Liver (tissue), 9 donors: ENCODE results near the gene FAM209B. TPM values are rescaled to one million over a fixed set of nuclear protein-coding genes. Genes with fewer than 3 reads are reported as not detected.
"Not testable (repeated sequence)": the region's sequence is repeated elsewhere in the genome, so short reads cannot be mapped to it uniquely, and the experiment has no call there.

Experiments used
- DNase-seq: peaks from one replicate; pipeline ENCODE4 v3.0.0-alpha.2; 2017; ENCODE audit warnings: low spot score
- H3K27ac ChIP-seq, 2 donors: one replicate each; pipeline ENCODE4 v1.7.0; 2013; ENCODE audit warnings: inconsistent platforms in 2 of 2, low read length in 2 of 2, control low read depth in 1 of 2, low read depth in 1 of 2, mild to moderate bottlenecking in 1 of 2
- H3K27me3 ChIP-seq, 4 donors: one replicate each; pipeline versions ENCODE4 v1.6.1 to v1.7.0; 2013; ENCODE audit warnings: low read length in 3 of 4, inconsistent platforms in 1 of 4, mild to moderate bottlenecking in 1 of 4, moderate library complexity in 1 of 4; ENCODE audit not compliant: control insufficient read depth in 4 of 4, insufficient read depth in 4 of 4
- H3K36me3 ChIP-seq, 4 donors: one replicate each; pipeline versions ENCODE4 v1.6.1 to v1.7.0; 2013; ENCODE audit warnings: low read length in 3 of 4, mild to moderate bottlenecking in 3 of 4, low read depth in 1 of 4, moderate library complexity in 1 of 4; ENCODE audit not compliant: control insufficient read depth in 4 of 4, insufficient read depth in 3 of 4
- H3K4me1 ChIP-seq, 4 donors: one replicate each; pipeline versions ENCODE4 v1.6.1 to v1.7.0; 2013; ENCODE audit warnings: low read length in 3 of 4, mild to moderate bottlenecking in 3 of 4, moderate library complexity in 1 of 4; ENCODE audit not compliant: control insufficient read depth in 4 of 4, insufficient read depth in 4 of 4
- H3K4me3 ChIP-seq, 3 donors: one replicate each; pipeline versions ENCODE4 v1.6.1 to v1.7.0; 2013; ENCODE audit warnings: low read length in 3 of 3, control low read depth in 1 of 3, low read depth in 1 of 3, mild to moderate bottlenecking in 1 of 3
- H3K9ac ChIP-seq, 2 donors: one replicate each; pipeline ENCODE4 v1.7.0; 2013; ENCODE audit warnings: low read length in 2 of 2, mild to moderate bottlenecking in 2 of 2, moderate library complexity in 2 of 2, control low read depth in 1 of 2, low read depth in 1 of 2
- H3K9me3 ChIP-seq, 4 donors: one replicate each; pipeline versions ENCODE4 v1.6.1 to v1.7.0; 2013; ENCODE audit warnings: low read length in 3 of 4; ENCODE audit not compliant: control insufficient read depth in 4 of 4
- CTCF ChIP-seq: fragments of 150-350 bp; IDR thresholded peaks from 2 replicates; pipeline ENCODE4 v1.5.1; 2017; ENCODE audit warnings: improper control_type of control experiment, low read depth, low read length; ENCODE audit not compliant: missing input control
- EGR1 ChIP-seq, 2 donors: IDR thresholded peaks; 2 replicates each; pipeline ENCODE4 v1.6.1; 2016 to 2018; ENCODE audit warnings: antibody characterized with exemption in 2 of 2, low read depth in 2 of 2
- FOXA1 ChIP-seq: IDR thresholded peaks from 2 replicates; pipeline ENCODE4 v1.6.1; 2016; ENCODE audit warnings: antibody characterized with exemption
- FOXA2 ChIP-seq: IDR thresholded peaks from 2 replicates; pipeline ENCODE4 v1.6.1; 2016; ENCODE audit warnings: antibody characterized with exemption
- GABPA ChIP-seq, 2 donors: IDR thresholded peaks in 1 of 2; conservative IDR thresholded peaks in 1 of 2; 2 replicates each; pipeline ENCODE4 v1.6.1; 2016; ENCODE audit warnings: antibody characterized with exemption in 2 of 2, mild to moderate bottlenecking in 1 of 2, moderate library complexity in 1 of 2
- HNF4A ChIP-seq, 2 donors: conservative IDR thresholded peaks; 2 replicates each; pipeline ENCODE4 v1.6.1; 2016; ENCODE audit warnings: antibody characterized with exemption in 2 of 2, mild to moderate bottlenecking in 2 of 2
- HNF4G ChIP-seq: IDR thresholded peaks from 2 replicates; pipeline ENCODE4 v1.6.1; 2016; ENCODE audit warnings: antibody characterized with exemption
- JUND ChIP-seq, 2 donors: IDR thresholded peaks; 2 replicates each; pipeline ENCODE4 v1.6.1; 2016; ENCODE audit warnings: antibody characterized with exemption in 2 of 2
- MAX ChIP-seq: IDR thresholded peaks from 2 replicates; pipeline ENCODE4 v1.6.1; 2016; ENCODE audit warnings: antibody characterized with exemption
- NR2F2 ChIP-seq: IDR thresholded peaks from 2 replicates; pipeline ENCODE4 v1.6.1; 2016; ENCODE audit warnings: antibody characterized with exemption
- RAD21 ChIP-seq, 2 donors: IDR thresholded peaks; 2 replicates each; pipeline ENCODE4 v1.6.1; 2016; ENCODE audit warnings: antibody characterized with exemption in 2 of 2, mild to moderate bottlenecking in 2 of 2
- RXRA ChIP-seq, 2 donors: IDR thresholded peaks; 2 replicates each; pipeline ENCODE4 v1.6.1; 2017 to 2018; ENCODE audit warnings: antibody characterized with exemption in 2 of 2, mild to moderate bottlenecking in 1 of 2
- SP1 ChIP-seq: IDR thresholded peaks from 2 replicates; pipeline ENCODE4 v1.6.1; 2018; ENCODE audit warnings: antibody characterized with exemption, mild to moderate bottlenecking
- TAF1 ChIP-seq: conservative IDR thresholded peaks from 2 replicates; pipeline ENCODE4 v1.6.1; 2016; ENCODE audit warnings: antibody characterized with exemption, mild to moderate bottlenecking
- YY1 ChIP-seq: IDR thresholded peaks from 2 replicates; pipeline ENCODE4 v1.6.1; 2016; ENCODE audit warnings: antibody characterized with exemption, mild to moderate bottlenecking
- ZBTB33 ChIP-seq: IDR thresholded peaks from 2 replicates; pipeline ENCODE4 v1.6.1; 2016; ENCODE audit warnings: antibody characterized with exemption
- WGBS: extraction: QIAGEN DNeasy Blood & Tissue Kit; methylation state at CpG from one replicate; pipeline ENCODE4 v1.1.7; 2013; 5-methylcytosine and 5-hydroxymethylcytosine counted together
- polyA plus RNA-seq, 2 donors: library from polyadenylated mRNA; stranded (reverse) in 1 of 2; unstranded in 1 of 2; fragments of 200-250 nt in 1 of 2; fragments of >200 nt in 1 of 2; fragmentation: Nextera tagmentation in 1 of 2; extraction: Ambion mirVana in 1 of 2; gene quantifications; one replicate each; pipeline versions ENCODE4 v1.2.1 to v1.2.3, GENCODE V29; 2013 to 2015
- total RNA-seq, 2 donors: library from RNA; depleted of rRNA; stranded (reverse); fragments of >200 nt; gene quantifications; one replicate each; pipeline ENCODE4 v1.2.3, GENCODE V29; 2014
- TF ChIP-seq, protein P1 (sequence below): IDR thresholded peaks from 2 replicates; pipeline ENCODE4 v1.6.1; 2016; ENCODE audit warnings: antibody characterized with exemption, mild to moderate bottlenecking
- TF ChIP-seq, protein P2 (sequence below): IDR thresholded peaks from 2 replicates; pipeline ENCODE4 v1.6.1; 2016; ENCODE audit warnings: antibody characterized with exemption
- donor health status: healthy.
- donor health status: healthy.
- donor health status: healthy.
- donor health status: healthy.
- donor health status: healthy.

FAM209B gene, protein sequence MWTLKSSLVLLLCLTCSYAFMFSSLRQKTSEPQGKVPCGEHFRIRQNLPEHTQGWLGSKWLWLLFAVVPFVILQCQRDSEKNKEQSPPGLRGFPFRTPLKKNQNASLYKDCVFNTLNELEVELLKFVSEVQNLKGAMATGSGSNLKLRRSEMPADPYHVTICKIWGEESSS
- total RNA-seq (not detected), polyA plus RNA-seq (under 1 TPM in 1 of 2 donors, not detected in 1; 0.38 TPM)

DNA sequence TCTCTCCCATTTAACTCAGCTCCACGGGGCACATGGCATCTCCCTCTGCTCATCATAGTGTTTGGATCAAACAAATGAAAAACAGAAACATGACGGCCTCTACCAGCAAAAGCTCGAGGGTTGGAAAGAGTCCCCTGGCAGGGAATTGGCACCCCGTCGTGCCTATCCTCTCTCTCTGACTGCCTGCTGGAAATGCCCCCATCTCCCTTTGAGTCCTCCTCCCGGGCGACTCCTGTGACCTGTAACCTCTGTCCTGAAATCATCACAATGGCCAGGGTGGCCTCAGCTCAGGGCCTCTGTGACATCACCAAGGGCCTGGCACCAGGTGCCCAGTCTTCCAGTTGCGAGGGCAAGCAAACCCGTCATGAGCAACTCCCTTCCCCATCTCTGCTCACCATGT, at the start of gene FAM209B:
TSS of gene FAM209B (plus strand) at position 301 of the 400 bp plus-strand sequence. CDS start at position 397, 96 bp downstream.
- WGBS: 92% methylated on average over 9 of the region's 9 CpGs
- not testable (repeated sequence) for DNase-seq, H3K9me3 ChIP-seq, H3K27ac ChIP-seq, H3K9ac ChIP-seq, H3K4me1 ChIP-seq, H3K4me3 ChIP-seq, H3K36me3 ChIP-seq, H3K27me3 ChIP-seq

DNA sequence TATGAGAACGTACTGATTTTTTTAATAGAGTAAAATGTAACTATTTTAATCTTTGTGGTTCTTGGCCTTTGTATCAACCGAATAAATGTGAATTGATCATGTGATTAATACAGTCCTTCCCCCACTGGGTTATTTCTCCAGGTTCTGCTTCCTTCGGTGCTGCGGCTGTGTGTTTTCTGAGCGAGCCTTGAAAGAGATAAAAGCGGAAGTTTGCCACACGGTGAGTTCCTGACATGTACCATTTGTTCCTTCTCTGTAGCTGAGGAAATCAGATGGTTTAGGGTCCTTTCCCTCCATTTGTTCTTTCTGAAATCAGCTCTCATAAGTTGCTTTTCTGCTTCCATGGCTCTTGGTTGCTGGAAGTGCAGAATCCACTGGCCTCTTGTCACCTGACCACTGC, 49.1 kb upstream of the FAM209B start:
- H3K9ac ChIP-seq: no peak overlapping the region
- TF ChIP-seq SP1 (no peak), HNF4G (no peak), RXRA (IDR thresholded peaks at IDR 0.05) (no peak), JUND (IDR thresholded peaks at IDR 0.05) (no peak), HNF4A (conservative IDR thresholded peaks at IDR 0.05) (no peak), YY1 (no peak), EGR1 (IDR thresholded peaks at IDR 0.05; ENCODE audit: low read depth in 2 of 2) (no peak)
- H3K4me1 ChIP-seq: no peaks in the 10 kb centered on the region
- peak overlapping the region in 1 of 2 donors; percentile 30 for H3K27ac ChIP-seq
- DNase-seq: no peak
- no peak overlapping the region for H3K4me3 ChIP-seq
- no peaks in the 10 kb centered on the region for H3K9me3 ChIP-seq
- 81% methylated on average over 7 of the region's 7 CpGs for WGBS
- H3K27me3 ChIP-seq: no peaks in the 10 kb centered on the region
- peaks cover 18 to 62% (median 44%) of the 10 kb centered on the region in 4 donors for H3K36me3 ChIP-seq

DNA sequence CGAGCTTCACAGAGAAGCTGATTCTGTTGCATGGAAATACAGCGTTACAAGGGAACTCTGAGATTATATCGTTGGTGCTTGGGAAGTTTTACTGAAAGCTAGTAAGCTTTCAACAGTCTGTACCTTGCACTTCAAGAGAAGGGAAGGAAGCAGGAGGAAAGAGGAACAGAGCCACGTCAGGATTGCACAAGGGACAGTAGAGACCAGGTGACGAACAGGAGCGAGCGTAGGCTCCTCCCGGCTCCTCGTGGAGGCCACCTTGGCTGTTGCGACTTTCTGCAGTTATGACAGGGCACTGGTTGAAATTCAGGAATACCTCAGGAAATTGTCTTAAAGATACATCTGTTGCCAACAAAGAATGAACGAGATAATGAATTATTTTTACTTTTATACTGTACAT, 45.8 kb upstream of the FAM209B start:
- TF ChIP-seq HNF4A (conservative IDR thresholded peaks at IDR 0.05) (no peak), NR2F2 (no peak), TAF1 (no peak), MAX (no peak), HNF4G (no peak), ZBTB33 (no peak), SP1 (no peak), FOXA1 (no peak), RAD21 (IDR thresholded peaks at IDR 0.05) (no peak), FOXA2 (no peak), YY1 (no peak), CTCF (no peak), GABPA (IDR thresholded peaks at IDR 0.05 in 1 of 2, conservative IDR thresholded peaks at IDR 0.05 in 1 of 2) (no peak)
- TF ChIP-seq, protein P1, sequence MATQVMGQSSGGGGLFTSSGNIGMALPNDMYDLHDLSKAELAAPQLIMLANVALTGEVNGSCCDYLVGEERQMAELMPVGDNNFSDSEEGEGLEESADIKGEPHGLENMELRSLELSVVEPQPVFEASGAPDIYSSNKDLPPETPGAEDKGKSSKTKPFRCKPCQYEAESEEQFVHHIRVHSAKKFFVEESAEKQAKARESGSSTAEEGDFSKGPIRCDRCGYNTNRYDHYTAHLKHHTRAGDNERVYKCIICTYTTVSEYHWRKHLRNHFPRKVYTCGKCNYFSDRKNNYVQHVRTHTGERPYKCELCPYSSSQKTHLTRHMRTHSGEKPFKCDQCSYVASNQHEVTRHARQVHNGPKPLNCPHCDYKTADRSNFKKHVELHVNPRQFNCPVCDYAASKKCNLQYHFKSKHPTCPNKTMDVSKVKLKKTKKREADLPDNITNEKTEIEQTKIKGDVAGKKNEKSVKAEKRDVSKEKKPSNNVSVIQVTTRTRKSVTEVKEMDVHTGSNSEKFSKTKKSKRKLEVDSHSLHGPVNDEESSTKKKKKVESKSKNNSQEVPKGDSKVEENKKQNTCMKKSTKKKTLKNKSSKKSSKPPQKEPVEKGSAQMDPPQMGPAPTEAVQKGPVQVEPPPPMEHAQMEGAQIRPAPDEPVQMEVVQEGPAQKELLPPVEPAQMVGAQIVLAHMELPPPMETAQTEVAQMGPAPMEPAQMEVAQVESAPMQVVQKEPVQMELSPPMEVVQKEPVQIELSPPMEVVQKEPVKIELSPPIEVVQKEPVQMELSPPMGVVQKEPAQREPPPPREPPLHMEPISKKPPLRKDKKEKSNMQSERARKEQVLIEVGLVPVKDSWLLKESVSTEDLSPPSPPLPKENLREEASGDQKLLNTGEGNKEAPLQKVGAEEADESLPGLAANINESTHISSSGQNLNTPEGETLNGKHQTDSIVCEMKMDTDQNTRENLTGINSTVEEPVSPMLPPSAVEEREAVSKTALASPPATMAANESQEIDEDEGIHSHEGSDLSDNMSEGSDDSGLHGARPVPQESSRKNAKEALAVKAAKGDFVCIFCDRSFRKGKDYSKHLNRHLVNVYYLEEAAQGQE: no peak
- TF ChIP-seq, protein P2, sequence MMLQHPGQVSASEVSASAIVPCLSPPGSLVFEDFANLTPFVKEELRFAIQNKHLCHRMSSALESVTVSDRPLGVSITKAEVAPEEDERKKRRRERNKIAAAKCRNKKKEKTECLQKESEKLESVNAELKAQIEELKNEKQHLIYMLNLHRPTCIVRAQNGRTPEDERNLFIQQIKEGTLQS: no peak
- Histone ChIP-seq H3K4me1 (no peaks in the 10 kb centered on the region), H3K9me3 (no peaks in the 10 kb centered on the region), H3K4me3 (no peak overlapping the region), H3K27ac (peak overlapping the region; percentile 4 to 13), H3K9ac (no peak overlapping the region), H3K36me3 (peaks cover 12 to 58% (median 38%) of the 10 kb centered on the region in 4 donors), H3K27me3 (no peaks in the 10 kb centered on the region)
- no peak for DNase-seq
- 82% methylated on average over 11 of the region's 11 CpGs for WGBS
